ENCODE results near the gene FSTL4. TPM values are rescaled to one million over a fixed set of nuclear protein-coding genes. Genes with fewer than 3 reads are reported as not detected.
A peak's percentile ranks its signal among the peaks of the same experiment; 100 is the strongest.

Gene FSTL4
- total RNA-seq, 4 donors from 2014 or later, result 5.1 to 8.3 (median 6.0) TPM

DNA sequence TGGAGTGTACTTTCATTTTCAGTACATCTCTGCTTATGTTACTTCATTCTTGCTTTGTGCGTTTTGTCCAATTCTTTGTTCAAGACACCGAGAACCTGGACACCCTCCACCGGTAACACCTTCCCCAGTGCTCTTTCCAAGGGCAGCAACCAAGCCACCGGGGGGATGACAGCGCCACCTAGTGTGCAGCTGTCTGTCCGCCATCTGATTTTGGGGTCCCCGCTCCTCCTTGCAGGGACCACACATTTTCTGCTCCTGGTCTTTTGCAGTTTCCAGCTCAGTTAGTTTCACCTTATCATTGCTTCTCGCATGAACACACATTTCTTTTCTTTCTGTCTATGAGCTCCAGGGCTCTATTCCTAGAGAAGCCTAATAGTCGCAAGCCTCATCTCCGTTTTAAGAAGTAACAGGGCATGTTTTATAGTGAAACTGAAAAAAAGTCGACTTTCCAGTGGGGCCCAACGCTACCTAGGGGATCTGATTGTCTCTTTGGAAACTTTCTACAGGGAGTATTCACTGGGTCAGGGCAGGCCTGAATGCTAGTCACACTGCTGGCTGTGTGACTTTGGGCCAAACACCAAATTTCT is 152.1 kb downstream of the FSTL4 start:
- no peak overlapping the region for H3K4me3 ChIP-seq (ENCODE audit: low read depth, poor library complexity, severe bottlenecking)
- no peak for TF ChIP-seq POLR2A (IDR thresholded peaks at IDR 0.05)
- TF ChIP-seq, protein P1, sequence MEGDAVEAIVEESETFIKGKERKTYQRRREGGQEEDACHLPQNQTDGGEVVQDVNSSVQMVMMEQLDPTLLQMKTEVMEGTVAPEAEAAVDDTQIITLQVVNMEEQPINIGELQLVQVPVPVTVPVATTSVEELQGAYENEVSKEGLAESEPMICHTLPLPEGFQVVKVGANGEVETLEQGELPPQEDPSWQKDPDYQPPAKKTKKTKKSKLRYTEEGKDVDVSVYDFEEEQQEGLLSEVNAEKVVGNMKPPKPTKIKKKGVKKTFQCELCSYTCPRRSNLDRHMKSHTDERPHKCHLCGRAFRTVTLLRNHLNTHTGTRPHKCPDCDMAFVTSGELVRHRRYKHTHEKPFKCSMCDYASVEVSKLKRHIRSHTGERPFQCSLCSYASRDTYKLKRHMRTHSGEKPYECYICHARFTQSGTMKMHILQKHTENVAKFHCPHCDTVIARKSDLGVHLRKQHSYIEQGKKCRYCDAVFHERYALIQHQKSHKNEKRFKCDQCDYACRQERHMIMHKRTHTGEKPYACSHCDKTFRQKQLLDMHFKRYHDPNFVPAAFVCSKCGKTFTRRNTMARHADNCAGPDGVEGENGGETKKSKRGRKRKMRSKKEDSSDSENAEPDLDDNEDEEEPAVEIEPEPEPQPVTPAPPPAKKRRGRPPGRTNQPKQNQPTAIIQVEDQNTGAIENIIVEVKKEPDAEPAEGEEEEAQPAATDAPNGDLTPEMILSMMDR (IDR thresholded peaks at IDR 0.05), result no peak
- WGBS, 2 donors, result 75 to 78% methylated on average over 12 of the region's 12 CpGs
- intact Hi-C loops (cut with DNase I; ENCODE audit: low total_unique reads), result no loop called here
- DNase-seq (ENCODE audit: low spot score in 2 of 2), result no peak

DNA sequence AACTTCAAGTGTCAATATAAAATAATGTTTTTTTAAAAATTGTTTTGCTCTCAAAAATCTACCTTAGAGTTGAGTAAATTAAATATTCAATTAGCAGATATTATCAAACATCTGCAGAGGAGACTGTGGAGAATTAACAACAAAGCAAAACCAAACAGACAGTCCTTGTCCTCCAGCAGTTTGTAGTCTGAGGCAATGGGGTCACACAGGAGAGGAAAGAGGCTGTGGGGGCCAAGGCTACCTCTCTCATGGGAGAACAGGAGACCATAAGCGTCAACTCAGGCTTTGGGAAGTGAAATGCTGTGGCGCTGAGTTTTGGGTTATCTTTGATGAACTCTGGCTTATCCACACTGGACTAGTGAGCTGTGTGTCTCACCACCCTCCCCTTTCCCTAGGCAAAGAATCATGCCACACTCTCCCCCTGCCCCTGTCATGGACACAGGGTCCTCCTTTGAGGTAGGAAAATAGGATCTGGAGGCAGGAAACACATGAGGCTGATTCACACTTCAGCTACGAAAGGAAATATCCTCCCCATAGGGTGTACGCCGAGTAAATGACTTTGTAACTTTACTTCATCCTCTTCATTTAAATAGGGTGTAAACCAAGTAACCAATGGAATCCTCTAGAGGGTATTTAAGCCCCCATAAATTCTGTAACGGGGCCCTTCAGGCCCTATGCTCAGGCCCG is 152.7 kb downstream of the FSTL4 start:
- intact Hi-C loops (cut with DNase I; ENCODE audit: low total_unique reads), result no loop called here
- H3K4me3 ChIP-seq (ENCODE audit: low read depth, poor library complexity, severe bottlenecking), result no peak overlapping the region
- DNase-seq (ENCODE audit: low spot score in 2 of 2), result peak in 1 of 2 donors; percentile 28
- TF ChIP-seq POLR2A (IDR thresholded peaks at IDR 0.05), result no peak
- TF ChIP-seq, protein P1 (IDR thresholded peaks at IDR 0.05), result no peak
- 82 to 83% methylated on average over 7 of the region's 7 CpGs for WGBS, 2 donors

DNA sequence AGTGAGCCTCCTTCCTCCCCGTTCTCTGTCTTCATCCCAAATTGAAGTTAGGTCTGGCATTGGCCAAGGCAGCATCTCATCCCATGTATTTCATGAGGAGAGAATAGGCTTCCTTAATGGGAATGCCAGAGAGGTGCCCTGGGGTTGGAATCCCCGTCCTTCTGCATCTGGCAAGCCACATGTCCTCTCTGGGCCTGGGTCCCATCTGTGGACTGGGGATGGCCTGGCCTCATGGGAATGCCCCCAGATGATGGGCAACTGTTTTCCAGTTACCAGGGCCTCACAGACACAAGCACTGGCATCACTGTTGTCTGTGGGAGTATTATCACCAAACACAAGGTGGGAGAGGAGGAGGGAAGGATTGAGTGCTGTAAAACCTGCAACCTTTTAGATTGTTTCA is 153.9 kb downstream of the FSTL4 start:
- no peak overlapping the region for H3K4me3 ChIP-seq (ENCODE audit: low read depth, poor library complexity, severe bottlenecking)
- 89 to 96% methylated on average over 2 of the region's 2 CpGs for WGBS, 2 donors
- no peak for TF ChIP-seq POLR2A (IDR thresholded peaks at IDR 0.05)
- TF ChIP-seq, protein P1 (IDR thresholded peaks at IDR 0.05), result no peak
- peak in 1 of 2 donors; percentile 67 for DNase-seq (ENCODE audit: low spot score in 2 of 2)
- intact Hi-C loops (cut with DNase I; ENCODE audit: low total_unique reads), result no loop called here

DNA sequence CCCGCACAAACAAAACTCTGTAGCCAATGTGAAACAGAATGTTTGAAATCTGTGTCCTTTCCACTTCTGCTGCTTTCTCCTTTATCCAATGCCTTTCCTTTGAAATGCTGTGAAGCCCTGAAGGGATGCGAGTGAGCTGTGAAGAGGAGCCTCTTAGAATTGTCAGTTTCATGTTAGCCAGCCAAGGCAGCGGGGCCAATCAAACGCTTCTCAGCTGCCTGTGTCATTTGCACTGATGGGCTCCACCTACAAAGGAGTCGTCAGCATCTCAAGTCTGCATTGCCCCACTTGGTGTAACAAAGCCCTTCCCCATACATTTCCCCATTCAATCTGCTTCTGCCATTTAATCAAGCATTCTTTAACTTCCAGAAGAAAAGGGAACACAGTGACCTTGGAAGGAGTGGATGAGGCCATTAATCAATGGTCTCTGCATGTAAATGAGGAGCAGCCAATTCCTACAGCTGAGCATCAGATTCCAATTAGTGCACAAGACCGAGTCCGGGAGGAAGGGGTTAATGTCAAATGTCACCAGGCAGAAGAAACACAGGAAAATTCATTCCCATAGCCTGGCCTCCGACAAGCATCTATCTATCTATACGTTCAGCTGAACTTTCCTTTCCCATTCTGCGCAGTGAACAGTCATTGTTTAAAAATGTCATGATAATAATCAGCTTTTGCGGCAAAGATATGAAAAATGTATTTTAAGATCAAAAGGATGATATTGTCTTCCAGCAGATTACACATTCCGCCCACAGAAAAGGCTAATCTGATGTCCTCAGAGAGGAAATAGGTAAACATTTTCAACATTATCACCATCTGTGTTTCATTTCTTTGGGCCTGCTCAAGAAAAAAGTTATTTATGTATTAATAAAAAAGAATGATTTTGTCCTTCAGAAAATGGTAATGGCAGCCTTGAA is 154.6 kb downstream of the FSTL4 start:
- intact Hi-C loops (cut with DNase I; ENCODE audit: low total_unique reads), result no loop called here
- WGBS, 2 donors, result 47 to 50% methylated on average over 12 of the region's 12 CpGs
- DNase-seq (ENCODE audit: low spot score in 2 of 2), result peak in 1 of 2 donors; percentile 43
- no peak overlapping the region for H3K4me3 ChIP-seq (ENCODE audit: low read depth, poor library complexity, severe bottlenecking)
- no peak for TF ChIP-seq POLR2A (IDR thresholded peaks at IDR 0.05)
- TF ChIP-seq, protein P1 (IDR thresholded peaks at IDR 0.05), result no peak

DNA sequence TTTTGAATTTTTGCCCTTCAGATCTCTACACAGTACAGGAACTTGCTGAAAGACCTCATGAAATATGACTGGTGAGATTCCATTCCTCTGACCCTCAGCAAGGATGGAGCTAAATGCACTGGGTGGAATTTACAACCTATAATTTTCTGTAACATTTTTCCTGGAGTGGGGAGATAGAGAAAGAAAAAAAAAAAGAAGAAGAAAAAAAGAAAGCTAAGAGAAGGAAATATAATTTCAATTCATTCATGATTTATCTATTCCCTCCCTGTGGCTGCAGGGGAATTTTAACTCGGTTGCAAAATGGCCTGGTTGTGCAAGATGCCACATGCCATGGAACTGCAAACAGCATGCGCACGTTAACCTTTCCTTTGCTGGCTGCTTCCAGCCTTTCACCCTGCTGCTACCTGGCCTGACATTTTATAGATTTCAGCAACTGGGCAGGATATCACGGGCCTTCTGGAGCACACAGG is 155.4 kb downstream of the FSTL4 start:
- WGBS, 2 donors, result 35 to 41% methylated on average over 4 of the region's 4 CpGs
- intact Hi-C loops (cut with DNase I; ENCODE audit: low total_unique reads), result no loop called here
- no peak overlapping the region for H3K4me3 ChIP-seq (ENCODE audit: low read depth, poor library complexity, severe bottlenecking)
- peak; percentile 41 to 77 for DNase-seq (ENCODE audit: low spot score in 2 of 2)
- TF ChIP-seq, protein P1 (IDR thresholded peaks at IDR 0.05), result no peak
- no peak for TF ChIP-seq POLR2A (IDR thresholded peaks at IDR 0.05)

All from lower leg skin (tissue), 4 donors.